Panc1 (cell line): ENCODE results near the gene DIAPH1. TPM values are rescaled to one million over a fixed set of nuclear protein-coding genes. Genes with fewer than 3 reads are reported as not detected.

Experiments used
- ATAC-seq: fragments of 200-7000 bp; cut with Tn5 transposase; 2 replicates; pipeline ENCODE4 v1.9.1; 2020; ENCODE audit warnings: mild to moderate bottlenecking, moderate library complexity
- BruUV-seq: library from RNA; stranded (reverse); fragments of 400-500 nt; replicated peaks from 2 replicates; lab custom pipeline; 2021; lab: Mats Ljungman, UMichigan
- CTCF ChIA-PET: fragments of 300-600 bp; sonication (Branson Sonifier 250); formaldehyde crosslinking; loops from one replicate; lab custom pipeline; 2022; ENCODE audit warnings: antibody characterized with exemption; lab: Charles Lee
- POLR2A ChIA-PET: fragments of 300-600 bp; sonication (Branson Sonifier 250); formaldehyde crosslinking; loops from one replicate; lab custom pipeline; 2022; ENCODE audit warnings: antibody characterized with exemption; lab: Charles Lee
- DNase-seq: peaks from one replicate; pipeline ENCODE4 v3.0.0-alpha.2; 2010; ENCODE audit warnings: low read depth, low spot score
- H3K27ac ChIP-seq: 2 replicates; pipeline ENCODE4 v1.5.1; 2011; ENCODE audit warnings: mild to moderate bottlenecking, low read length, inconsistent platforms
- H3K27me3 ChIP-seq: fragments of 200-500 bp; sonication (Bioruptor generic); 2 replicates; pipeline ENCODE4 v1.6.0; 2014; ENCODE audit warnings: low read length, inconsistent platforms; ENCODE audit not compliant: control insufficient read depth, insufficient read depth
- H3K36me3 ChIP-seq: fragments of 200-500 bp; sonication (Bioruptor generic); 2 replicates; pipeline ENCODE4 v1.5.1; 2014; ENCODE audit warnings: inconsistent platforms, mild to moderate bottlenecking, low read length, moderate library complexity; ENCODE audit not compliant: control insufficient read depth, insufficient read depth
- H3K4me1 ChIP-seq: 2 replicates; pipeline ENCODE4 v1.5.1; 2011; ENCODE audit warnings: inconsistent platforms, mild to moderate bottlenecking, low read length, moderate library complexity; ENCODE audit not compliant: control insufficient read depth, insufficient read depth
- H3K4me3 ChIP-seq, 2 experiments: 2 replicates each; pipeline ENCODE4 v1.5.1; 2011 to 2012; ENCODE audit warnings: low read depth in 2 of 2, low read length in 2 of 2, mild to moderate bottlenecking in 2 of 2, inconsistent platforms in 1 of 2, moderate library complexity in 1 of 2
- H3K9me3 ChIP-seq: fragments of 200-500 bp; sonication (Bioruptor generic); 2 replicates; pipeline ENCODE4 v1.5.1; 2014; ENCODE audit warnings: low read depth, mild to moderate bottlenecking, inconsistent platforms, low read length, moderate library complexity; ENCODE audit not compliant: control insufficient read depth, insufficient read depth
- CTCF ChIP-seq: fragments of 450-650 bp; IDR thresholded peaks from 2 replicates; pipeline ENCODE4 v1.5.1; 2017; ENCODE audit warnings: mild to moderate bottlenecking
- POLR2AphosphoS5 ChIP-seq: IDR thresholded peaks from 2 replicates; pipeline ENCODE4 v1.6.1; 2012; ENCODE audit warnings: mild to moderate bottlenecking, low read depth, low read length, moderate library complexity
- REST ChIP-seq, 2 experiments: IDR thresholded peaks; 2 replicates each; pipeline ENCODE4 v1.6.1; 2011 to 2012; ENCODE audit warnings: low read depth in 2 of 2, control low read depth in 1 of 2, low read length in 1 of 2, mild to moderate bottlenecking in 1 of 2, moderate library complexity in 1 of 2; ENCODE audit not compliant: insufficient read depth in 1 of 2
- SIN3A ChIP-seq: IDR thresholded peaks from 2 replicates; pipeline ENCODE4 v1.6.1; 2012; ENCODE audit warnings: low read depth, mild to moderate bottlenecking, low read length, moderate library complexity, borderline replicate concordance; ENCODE audit not compliant: insufficient read depth
- TCF7L2 ChIP-seq: IDR thresholded peaks from 2 replicates; pipeline ENCODE4 v1.6.1; 2011; ENCODE audit warnings: mild to moderate bottlenecking, low read depth, low read length, inconsistent platforms
- in situ Hi-C: cut with HindIII; loops from 2 replicates; pipeline ENCODE4 v1.10.0; 2016; ENCODE audit warnings: low sequenced_read_pairs, low pct_unique_long_range_greater_than_20kb
- intact Hi-C: fragments of 100-400 bp; cut with micrococcal nuclease; formaldehyde crosslinking; loops from one replicate; pipeline ENCODE4 v1.10.0; 2022; ENCODE audit not compliant: unreplicated experiment
- total RNA-seq: library from RNA; stranded (reverse); gene quantifications from one replicate; pipeline ENCODE4 v1.2.1, GENCODE V29; 2021; ENCODE audit not compliant: unreplicated experiment

DIAPH1 gene
- total RNA-seq, 1 experiment from 2014 or later: 155 TPM

GRCh38 chr5:141634720-141635119, 15.9 kb upstream of the DIAPH1 start:
- BruUV-seq: no TSS peak
- DNase-seq (no peak), ATAC-seq (no peak)
- CTCF ChIA-PET: no interaction called here
- intact Hi-C loops (no loop called here), in situ Hi-C loops (no loop called here)
- Histone ChIP-seq H3K27ac (no peak overlapping the region), H3K27me3 (no peaks in the 10 kb centered on the region), H3K9me3 (no peaks in the 10 kb centered on the region), H3K36me3 (peaks cover 2% of the 10 kb centered on the region), H3K4me1 (peaks cover 8% of the 10 kb centered on the region; the same call in 1 of the 2 replicates), H3K4me3 (no peak overlapping the region)
- TF ChIP-seq CTCF (no peak), TCF7L2 (no peak), REST (IDR thresholded peaks at IDR 0.05; ENCODE audit: insufficient read depth in 1 of 2, low read depth in 2 of 2, low read length in 1 of 2) (no peak), SIN3A (no peak), POLR2AphosphoS5 (no peak)
- POLR2A ChIA-PET: no interaction called here

- ATAC-seq: no peak
- H3K9me3 ChIP-seq: no peaks in the 10 kb centered on the region
- H3K4me3 ChIP-seq: no peak overlapping the region
- H3K36me3 ChIP-seq: peaks cover 4% of the 10 kb centered on the region
- ChIA-PET CTCF (interaction anchor here (0.6 to 1.3 kb wide), 5 partner anchors 11 to 42 kb away, joined by 3 to 5 read pairs (median 4); partner anchors contain the start of gene DIAPH1), POLR2A (interaction anchor here (0.7 kb wide), 1 partner anchor 29 kb away, joined by 7 read pairs; no protein-coding TSS in a partner anchor)
- peaks cover 8% of the 10 kb centered on the region; the same call in 1 of the 2 replicates for H3K4me1 ChIP-seq
- no peak for TF ChIP-seq POLR2AphosphoS5
- TF ChIP-seq TCF7L2: no peak
- TF ChIP-seq REST (IDR thresholded peaks at IDR 0.05; ENCODE audit: insufficient read depth in 1 of 2, low read depth in 2 of 2, low read length in 1 of 2): no peak
- no peak for TF ChIP-seq SIN3A
- TF ChIP-seq CTCF: no peak
- intact Hi-C loops: no loop called here
- H3K27ac ChIP-seq: no peak overlapping the region
- BruUV-seq: TSS peak; percentile 60
- in situ Hi-C loops: no loop called here
- no peak for DNase-seq
- no peaks in the 10 kb centered on the region for H3K27me3 ChIP-seq
Observed at GRCh38 chr5:141633871-141634561, 15.2 kb upstream of the DIAPH1 start.
